Measurements from ENCODE around the gene RNU6-9.

- TF ChIP-seq CTCF (conservative IDR thresholded peaks at IDR 0.05; ENCODE audit: low read depth, low read length) (no peak), EZH2 (IDR thresholded peaks at IDR 0.05; ENCODE audit: low read length, unreplicated experiment) (no peak)
Observed at GRCh38 chr19:898663-899062, 5.4 kb downstream of the RNU6-9 start.
